Measurements from ENCODE around the gene GDPD2. TPM values are rescaled to one million over a fixed set of nuclear protein-coding genes. Genes with fewer than 3 reads are reported as not detected.

GDPD2 gene
- total and polyA plus RNA-seq, 2 donors (not counting 3 experiments of a cell fraction or from before 2014, with no cell fraction given): 0.08 to 0.29 TPM

DNA sequence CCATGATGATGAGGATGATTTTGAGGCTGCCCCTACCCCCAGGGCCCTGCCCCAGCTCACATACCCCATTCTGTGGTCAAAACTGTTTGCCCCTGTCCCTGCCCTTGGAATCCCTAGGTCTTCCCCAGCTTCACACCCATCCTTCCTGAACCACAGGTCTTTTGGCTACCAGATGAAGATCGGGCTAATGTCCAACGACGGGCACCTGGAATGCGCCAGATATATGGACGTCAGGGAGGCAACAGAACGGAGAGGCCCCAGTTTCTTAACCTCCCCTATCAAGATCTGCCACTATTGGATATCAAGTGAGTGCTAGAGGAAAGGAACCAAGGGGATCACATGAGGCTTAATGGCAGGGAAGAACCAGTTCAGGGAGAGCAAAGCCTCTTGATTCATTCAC, 6.6 kb downstream of the GDPD2 start:
- no peak overlapping the region for H3K4me3 ChIP-seq (replicated peaks in 1 of 3; ENCODE audit: insufficient read depth in 1 of 3, low read depth in 1 of 3, low read length in 3 of 3)
- no peaks in the 10 kb centered on the region for H3K79me2 ChIP-seq (ENCODE audit: control insufficient read depth, insufficient read depth, low read length)
- H3K36me3 ChIP-seq (ENCODE audit: control insufficient read depth in 2 of 2, extremely low read depth in 1 of 2, insufficient read depth in 2 of 2, low read length in 2 of 2): no peaks in the 10 kb centered on the region
- H3K9me1 ChIP-seq (replicated peaks; ENCODE audit: control insufficient read depth, extremely low read depth, insufficient read depth, low read length): no peaks in the 10 kb centered on the region
- no peaks in the 10 kb centered on the region for H3K9me3 ChIP-seq (replicated peaks; ENCODE audit: control insufficient read depth, insufficient read depth, low read length)
- H3K4me2 ChIP-seq (ENCODE audit: insufficient read depth, low read length): no peak overlapping the region
- FAIRE-seq: no peak
- no peak for TF ChIP-seq JUN (IDR thresholded peaks at IDR 0.05; ENCODE audit: borderline replicate concordance, insufficient read depth, insufficient read length, low read depth)
- no peak for TF ChIP-seq POLR2AphosphoS5 (IDR thresholded peaks at IDR 0.05; ENCODE audit: insufficient read depth, low read depth, low read length)
- no peak for TF ChIP-seq FOS (IDR thresholded peaks at IDR 0.05; ENCODE audit: borderline replicate concordance, insufficient read depth, low read length)
- TF ChIP-seq, protein P1, sequence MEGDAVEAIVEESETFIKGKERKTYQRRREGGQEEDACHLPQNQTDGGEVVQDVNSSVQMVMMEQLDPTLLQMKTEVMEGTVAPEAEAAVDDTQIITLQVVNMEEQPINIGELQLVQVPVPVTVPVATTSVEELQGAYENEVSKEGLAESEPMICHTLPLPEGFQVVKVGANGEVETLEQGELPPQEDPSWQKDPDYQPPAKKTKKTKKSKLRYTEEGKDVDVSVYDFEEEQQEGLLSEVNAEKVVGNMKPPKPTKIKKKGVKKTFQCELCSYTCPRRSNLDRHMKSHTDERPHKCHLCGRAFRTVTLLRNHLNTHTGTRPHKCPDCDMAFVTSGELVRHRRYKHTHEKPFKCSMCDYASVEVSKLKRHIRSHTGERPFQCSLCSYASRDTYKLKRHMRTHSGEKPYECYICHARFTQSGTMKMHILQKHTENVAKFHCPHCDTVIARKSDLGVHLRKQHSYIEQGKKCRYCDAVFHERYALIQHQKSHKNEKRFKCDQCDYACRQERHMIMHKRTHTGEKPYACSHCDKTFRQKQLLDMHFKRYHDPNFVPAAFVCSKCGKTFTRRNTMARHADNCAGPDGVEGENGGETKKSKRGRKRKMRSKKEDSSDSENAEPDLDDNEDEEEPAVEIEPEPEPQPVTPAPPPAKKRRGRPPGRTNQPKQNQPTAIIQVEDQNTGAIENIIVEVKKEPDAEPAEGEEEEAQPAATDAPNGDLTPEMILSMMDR (IDR thresholded peaks at IDR 0.05; ENCODE audit: extremely low read depth in 1 of 2, insufficient read depth in 1 of 2, low read depth in 1 of 2, low read length in 2 of 2): no peak
- no peak for TF ChIP-seq POLR2A (IDR thresholded peaks at IDR 0.05; ENCODE audit: low read depth, low read length)
- no peak for TF ChIP-seq EZH2 (IDR thresholded peaks at IDR 0.05; ENCODE audit: borderline replicate concordance, low read depth, low read length, severe bottlenecking)
- TF ChIP-seq GATA2 (IDR thresholded peaks at IDR 0.05; ENCODE audit: insufficient read depth, insufficient read length, low read depth, low read length): no peak
- no peak for TF ChIP-seq MYC (IDR thresholded peaks at IDR 0.05; ENCODE audit: low read depth, low read length)
- TF ChIP-seq, protein P2, sequence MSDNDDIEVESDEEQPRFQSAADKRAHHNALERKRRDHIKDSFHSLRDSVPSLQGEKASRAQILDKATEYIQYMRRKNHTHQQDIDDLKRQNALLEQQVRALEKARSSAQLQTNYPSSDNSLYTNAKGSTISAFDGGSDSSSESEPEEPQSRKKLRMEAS (IDR thresholded peaks at IDR 0.05; ENCODE audit: insufficient read depth, insufficient read length): no peak
- H3K4me1 ChIP-seq (ENCODE audit: control insufficient read depth, extremely low read depth, insufficient read depth, low read length): peaks cover 5% of the 10 kb centered on the region
- H3K9ac ChIP-seq (replicated peaks; ENCODE audit: extremely low read depth, insufficient read depth, low read length): no peak overlapping the region
- ChIA-PET POLR2A (no interaction called here), CTCF (no interaction called here)
- BruUV-seq (replicated peaks): no TSS peak
- H4K20me1 ChIP-seq (replicated peaks; ENCODE audit: control insufficient read depth, extremely low read depth, insufficient read depth, low read length): no peaks in the 10 kb centered on the region
- no peaks in the 10 kb centered on the region for H3K27me3 ChIP-seq (ENCODE audit: control insufficient read depth in 2 of 2, insufficient read depth in 2 of 2, low read length in 2 of 2)
- no peak for DNase-seq (ENCODE audit: low read depth, low spot score)
- H3K27ac ChIP-seq (ENCODE audit: insufficient read depth, low read depth, low read length): no peak overlapping the region
- intact Hi-C loops (cut with micrococcal nuclease): no loop called here
- dilution Hi-C loops (cut with MboI; ENCODE audit: extremely low pct_ligation_motif_present, low sequenced_read_pairs): no loop called here
- H2AFZ ChIP-seq (ENCODE audit: low read depth, low read length): no peak overlapping the region
